GM13976 (cell line): Measurements from ENCODE around the gene RHCG.

Source experiments
- DNase-seq: peaks from one replicate; pipeline ENCODE4 v3.0.0; 2012; ENCODE audit warnings: low spot score
- CTCF ChIP-seq: IDR thresholded peaks from 2 replicates; pipeline ENCODE4 v1.5.1; 2012; ENCODE audit warnings: borderline replicate concordance, mild to moderate bottlenecking; ENCODE audit not compliant: insufficient read depth; ENCODE audit errors: extremely low read depth, missing control alignments, control extremely low read depth
- in situ Hi-C: fragments of 300-500 bp; cut with MboI; formaldehyde crosslinking; loops from one replicate; pipeline ENCODE4 v1.12.0; 2022; ENCODE audit warnings: low sequenced_read_pairs, mixed read lengths, inconsistent platforms; ENCODE audit not compliant: unreplicated experiment

Gene RHCG

GRCh38 chr15:89463113-89463512, 33.3 kb downstream of the RHCG start:
- in situ Hi-C loops: no loop called here
- no peak for TF ChIP-seq CTCF
- no peak for DNase-seq

DNA sequence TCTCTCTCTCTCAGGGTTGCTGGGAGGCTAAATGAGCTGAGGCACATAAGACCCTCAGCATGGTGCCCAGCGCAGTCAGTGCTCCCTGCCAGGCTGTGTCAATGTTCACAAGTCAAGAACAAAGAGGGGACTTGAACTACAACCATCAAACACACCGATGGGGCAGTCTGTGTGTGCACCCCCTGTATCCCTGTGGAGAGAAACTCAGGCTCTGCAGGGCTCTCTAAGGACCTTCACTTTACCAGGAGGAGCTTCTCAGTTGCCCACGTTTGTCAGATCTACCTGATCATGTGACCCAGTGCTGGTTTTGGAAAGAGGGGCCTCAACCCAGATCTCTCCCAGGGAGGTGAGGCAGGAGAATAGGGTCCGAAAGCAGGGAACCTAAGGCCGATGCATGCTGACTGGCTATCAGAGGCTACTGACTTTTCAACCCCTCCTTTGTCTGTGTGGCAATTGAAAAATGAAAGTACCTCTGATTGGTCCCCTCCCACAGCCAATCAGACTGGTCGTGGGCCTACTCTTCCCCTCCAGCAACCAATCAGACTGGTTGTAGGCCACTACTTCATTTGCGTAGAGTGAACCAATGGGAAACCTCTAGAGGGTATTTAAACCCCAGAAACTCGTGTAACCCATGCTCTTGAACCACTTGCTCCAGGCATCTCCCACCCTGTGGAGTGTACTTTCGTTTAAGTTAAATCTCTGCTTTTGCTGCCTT, 34.0 kb downstream of the RHCG start:
- no peak for TF ChIP-seq CTCF
- in situ Hi-C loops: no loop called here
- DNase-seq: no peak

DNA sequence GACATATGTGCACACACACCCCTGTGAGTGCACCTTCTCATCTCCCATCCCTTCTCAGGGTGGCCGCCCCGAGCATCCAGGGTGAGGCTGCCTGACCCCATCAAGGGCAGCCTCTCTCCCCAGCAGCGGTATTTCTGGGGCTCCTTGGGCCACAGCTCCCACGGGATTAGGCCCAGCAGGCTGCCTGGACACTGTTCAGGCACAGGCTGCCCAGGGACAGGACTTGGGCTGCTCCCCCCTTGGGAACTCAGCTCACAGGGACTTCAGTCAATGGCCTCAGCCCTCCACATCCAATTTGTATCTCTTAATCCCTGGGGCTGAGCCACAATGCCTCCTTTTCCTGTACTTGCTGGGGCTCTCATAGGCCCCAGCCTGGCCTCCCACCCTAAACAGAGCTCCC, 35.0 kb downstream of the RHCG start:
- no peak for TF ChIP-seq CTCF
- in situ Hi-C loops: no loop called here
- no peak for DNase-seq

GRCh38 chr15:89460048-89460447, 36.3 kb downstream of the RHCG start:
- DNase-seq: no peak
- in situ Hi-C loops: no loop called here
- TF ChIP-seq CTCF: no peak

DNA sequence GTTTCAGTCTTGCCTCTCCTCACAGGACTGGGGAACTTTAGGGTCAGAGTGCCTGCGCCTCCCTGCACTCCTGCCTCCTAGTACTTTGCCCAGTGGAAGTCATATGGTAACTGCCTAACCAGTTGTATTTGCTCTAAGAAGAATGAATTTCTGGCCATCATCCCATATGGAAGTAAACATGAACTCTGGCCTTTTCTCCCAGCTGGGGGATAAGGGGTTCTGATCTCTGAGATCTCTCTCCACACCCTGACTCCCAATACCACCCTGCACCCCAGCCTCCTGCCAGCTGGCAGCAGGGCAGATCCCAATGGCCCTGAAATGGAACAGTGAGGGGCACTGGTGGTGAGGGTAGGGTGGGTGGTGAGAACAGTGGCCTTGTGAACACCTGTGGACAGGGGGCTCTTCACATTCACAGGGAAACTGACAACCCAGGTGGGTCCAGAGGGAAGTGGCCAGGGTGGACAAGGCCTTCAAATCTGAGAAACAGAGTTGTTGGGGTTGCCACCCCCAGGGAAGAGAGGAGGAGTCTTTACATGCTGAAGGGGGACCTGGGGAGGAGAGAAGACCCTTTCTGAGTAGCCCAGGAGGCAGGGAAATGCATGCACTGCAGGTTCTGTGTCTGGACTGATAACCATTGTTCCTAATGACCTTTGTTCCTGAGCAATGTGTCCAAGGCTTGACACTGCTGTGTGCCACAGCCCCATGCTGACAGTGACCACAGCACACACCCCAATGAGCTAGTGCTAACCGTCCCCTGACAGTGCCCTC, 36.9 kb downstream of the RHCG start:
- TF ChIP-seq CTCF: no peak
- in situ Hi-C loops: no loop called here
- no peak for DNase-seq

DNA sequence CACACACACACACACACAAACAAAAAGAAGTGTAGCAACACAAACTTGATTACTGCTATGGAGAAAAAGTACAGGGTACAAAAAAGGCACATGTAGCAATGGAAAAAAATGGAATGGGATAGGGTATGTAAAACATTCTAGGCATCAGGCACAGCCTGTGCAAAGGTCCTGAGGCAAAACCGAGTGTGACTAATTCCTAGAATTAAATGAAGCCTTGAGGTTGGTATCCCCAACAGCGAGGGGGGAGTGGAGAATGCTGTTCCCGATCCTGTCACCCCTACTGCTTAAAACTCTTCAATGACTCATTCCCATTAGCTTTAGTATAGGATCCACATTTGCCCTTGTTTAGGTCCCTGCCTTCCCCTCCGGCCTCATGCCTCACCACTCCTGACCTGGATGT, 37.9 kb downstream of the RHCG start:
- in situ Hi-C loops: no loop called here
- no peak for DNase-seq
- TF ChIP-seq CTCF: no peak

GRCh38 chr15:89457086-89457485, 39.3 kb downstream of the RHCG start:
- DNase-seq: no peak
- in situ Hi-C loops: no loop called here
- TF ChIP-seq CTCF: no peak
